HCT116 (cell line): ENCODE results near the gene HSH2D.

Source experiments
- EZH2 ChIP-seq: fragments of 200-600 bp; sonication (generic); IDR thresholded peaks from 2 replicates; pipeline ENCODE4 v1.6.1; 2017; ENCODE audit warnings: antibody characterized with exemption, mixed run types
- POLR2A ChIP-seq: IDR thresholded peaks from 2 replicates; pipeline ENCODE4 v1.7.0; 2011; ENCODE audit warnings: borderline replicate concordance; ENCODE audit not compliant: insufficient read depth, insufficient read length; ENCODE audit errors: extremely low read depth

- TF ChIP-seq POLR2A (no peak), EZH2 (no peak)
Measured at GRCh38 chr19:16200038-16201010, 56.8 kb downstream of the HSH2D start.
